ENCODE measurements around the gene MCC.
A peak's percentile ranks its signal among the peaks of the same experiment; 100 is the strongest.

MCC gene

GRCh38 chr5:113043491-113043931 is 444.7 kb downstream of the MCC start:
- DNase-seq, result no peak

DNA sequence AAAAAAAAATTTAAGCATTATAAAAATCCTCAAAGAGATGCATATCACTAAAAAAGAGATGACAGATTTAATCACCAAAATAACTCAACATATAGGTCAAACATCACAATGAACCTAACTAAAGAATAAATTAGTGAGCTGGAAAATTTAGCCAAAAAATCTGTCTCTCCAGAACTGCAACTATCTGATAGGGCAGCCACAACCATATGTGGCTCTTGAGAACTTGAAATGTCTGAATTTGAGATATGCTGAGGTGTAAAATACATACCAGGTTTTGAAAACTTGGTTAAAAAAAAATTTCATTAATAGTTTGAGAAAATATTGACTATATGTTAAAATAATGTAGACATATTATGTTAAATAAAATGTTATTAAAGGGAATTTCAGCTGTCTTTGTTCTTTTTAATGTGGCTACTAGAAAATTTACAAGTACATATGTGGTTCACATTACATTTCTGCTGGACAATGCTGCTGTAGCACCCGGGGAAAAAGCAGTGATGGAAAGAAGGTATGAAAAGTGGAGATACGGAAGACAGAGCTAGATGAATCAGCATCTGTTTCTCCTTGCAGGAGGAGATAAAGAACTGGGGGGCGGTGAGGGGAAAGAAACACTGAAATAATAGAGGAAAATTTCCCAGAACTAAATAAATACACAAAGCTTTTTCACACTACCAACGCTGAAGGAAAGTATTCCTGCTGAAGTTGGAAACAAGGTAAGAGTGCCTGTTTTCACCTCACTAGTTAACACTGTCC is 445.6 kb downstream of the MCC start:
- no peak for DNase-seq

DNA sequence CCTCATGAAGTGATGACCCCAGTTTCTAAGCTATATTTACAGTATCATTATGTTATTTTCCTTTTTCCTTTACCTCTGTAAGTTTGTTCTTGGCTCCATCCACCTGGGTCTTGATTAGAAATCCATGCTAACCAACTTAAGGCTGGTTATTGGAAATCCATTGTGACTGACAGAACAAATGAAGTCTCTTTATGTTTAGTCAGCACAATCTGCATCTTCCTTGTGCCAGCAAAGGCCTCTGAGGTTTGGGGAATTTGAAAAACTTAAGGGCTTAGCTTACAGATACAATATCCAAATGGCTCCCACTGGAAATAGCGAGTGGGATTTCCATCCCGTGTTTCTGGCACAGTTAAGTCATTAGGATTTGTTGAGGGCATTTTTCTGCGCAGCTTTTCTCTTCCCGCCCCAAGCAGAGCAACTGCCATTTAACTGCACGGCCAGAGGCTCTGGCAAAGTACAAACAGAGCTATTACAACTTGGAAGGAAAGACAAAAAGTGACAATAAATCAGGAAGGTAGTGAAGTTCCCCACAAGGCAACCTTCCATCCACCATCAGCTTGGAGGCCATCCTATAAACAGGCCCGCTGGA is 447.5 kb downstream of the MCC start:
- no peak for DNase-seq

GRCh38 chr5:113039934-113040285 is 448.3 kb downstream of the MCC start:
- no peak for DNase-seq

GRCh38 chr5:113039229-113039933 is 448.9 kb downstream of the MCC start:
- DNase-seq, result no peak

- DNase-seq, result no peak
These were observed 449.5 kb downstream of the MCC start for GRCh38 chr5:113038714-113039113.

DNA sequence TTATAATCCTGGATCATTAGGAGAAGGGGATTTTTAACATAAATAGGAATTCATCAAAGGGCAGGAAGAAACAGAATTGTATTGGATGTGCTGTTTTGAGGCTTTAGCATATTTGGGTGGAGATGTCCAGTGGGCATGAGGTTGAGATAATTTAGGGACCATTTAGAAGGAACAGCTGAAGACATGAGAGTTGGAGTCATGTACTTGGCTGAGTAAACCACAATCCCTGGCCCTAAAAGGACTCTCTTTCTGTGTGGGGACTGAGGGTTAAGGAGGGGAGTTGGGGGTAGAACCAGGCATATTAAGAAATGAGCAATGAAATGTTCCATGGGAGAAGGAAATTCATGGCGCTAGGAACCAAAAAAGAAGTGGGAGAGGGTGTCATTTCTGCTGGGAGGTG is 450.1 kb downstream of the MCC start:
- DNase-seq, result no peak

DNA sequence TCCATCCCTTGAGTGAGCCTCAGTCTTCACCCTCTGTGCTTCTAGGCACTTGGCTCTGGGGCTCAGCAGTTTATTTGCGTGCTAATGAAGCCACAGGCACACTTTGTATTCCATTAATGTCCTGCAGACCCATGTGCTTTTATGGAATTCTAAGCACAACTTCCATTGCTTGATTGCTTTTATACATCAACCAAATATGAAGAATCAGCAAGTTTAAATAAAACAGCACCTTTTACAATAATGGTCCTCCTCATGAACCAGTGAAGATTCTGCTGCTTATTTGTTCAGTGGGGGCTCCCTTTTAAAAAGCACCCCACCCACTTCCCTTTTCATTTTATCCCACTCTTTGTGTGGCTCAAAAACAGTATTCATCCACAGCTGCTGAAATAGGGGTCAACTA is 451.4 kb downstream of the MCC start:
- DNase-seq, result no peak

GRCh38 chr5:113036321-113036720 is 451.9 kb downstream of the MCC start:
- DNase-seq, result no peak

GRCh38 chr5:113035096-113035495 is 453.2 kb downstream of the MCC start:
- DNase-seq, result no peak

DNA sequence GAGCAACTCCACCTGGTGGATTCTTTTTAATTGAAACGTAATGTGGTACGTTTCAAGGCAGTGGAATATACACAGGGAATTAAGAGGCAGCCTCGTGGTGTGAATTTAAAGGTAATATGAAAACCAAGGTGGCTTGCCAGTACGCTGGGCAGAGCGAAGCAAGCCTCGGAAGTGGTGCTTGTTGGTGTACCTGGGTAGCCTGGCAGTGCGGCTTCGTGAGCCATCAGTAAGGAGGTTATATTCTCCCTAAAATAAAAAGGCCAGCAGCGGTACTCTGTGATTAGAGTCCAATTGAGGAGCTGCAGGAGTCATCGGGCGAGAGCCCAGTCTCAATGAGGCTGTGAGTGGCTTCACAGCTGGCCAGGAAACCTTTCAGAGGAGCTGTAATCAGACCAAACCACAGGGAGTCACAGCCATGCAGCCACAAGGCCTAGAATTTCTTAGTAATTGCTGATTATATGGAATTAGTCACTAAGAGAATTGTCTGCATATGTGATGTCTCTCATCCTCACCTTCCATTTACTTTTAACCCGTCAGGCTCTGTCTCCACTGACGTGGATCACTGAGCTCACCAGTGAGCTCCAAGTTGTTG is 454.0 kb downstream of the MCC start:
- DNase-seq, result no peak

GRCh38 chr5:113031557-113031956 is 456.7 kb downstream of the MCC start:
- no peak for DNase-seq

DNA sequence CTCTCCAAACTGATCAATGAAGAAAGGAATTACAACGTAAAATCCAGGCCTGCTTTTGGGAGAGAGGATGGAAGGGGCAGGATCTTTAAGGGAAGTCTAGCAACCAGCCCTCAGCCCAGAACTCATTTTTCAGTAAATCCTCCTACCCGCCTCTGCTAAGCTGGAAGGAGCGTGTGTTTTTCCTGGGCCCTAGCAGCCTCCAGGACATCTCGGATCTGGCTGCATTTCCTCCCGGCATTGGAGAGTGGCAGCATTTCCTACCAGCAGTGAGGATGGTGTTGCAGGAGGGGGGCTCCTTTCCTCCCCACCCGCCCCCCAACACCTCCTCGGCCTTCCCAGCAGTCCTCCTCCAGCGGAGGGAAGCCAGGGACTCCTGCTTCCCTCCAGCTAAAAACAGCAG is 457.1 kb downstream of the MCC start:
- no peak for DNase-seq

DNA sequence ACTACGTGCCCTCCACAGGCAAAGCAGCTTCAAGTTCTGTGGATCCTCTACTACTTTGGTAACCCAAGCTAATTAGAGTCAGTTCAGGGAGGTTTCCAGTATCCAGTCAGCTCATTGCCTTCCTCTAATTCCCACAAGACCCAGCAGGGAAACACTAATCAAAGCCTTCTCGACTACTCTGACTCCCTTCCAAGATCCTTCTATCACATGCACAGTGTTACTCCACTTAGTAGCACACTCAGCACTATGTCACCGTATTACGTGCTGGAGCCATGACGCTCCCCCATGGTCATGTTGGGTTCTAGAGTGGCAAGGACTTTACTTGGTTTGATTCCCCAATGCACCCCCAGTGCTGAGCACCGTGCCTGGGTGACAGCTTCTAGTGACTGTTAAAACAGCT is 458.6 kb downstream of the MCC start:
- DNase-seq, result no peak

GRCh38 chr5:113027431-113027830 is 460.8 kb downstream of the MCC start:
- DNase-seq, result no peak

DNA sequence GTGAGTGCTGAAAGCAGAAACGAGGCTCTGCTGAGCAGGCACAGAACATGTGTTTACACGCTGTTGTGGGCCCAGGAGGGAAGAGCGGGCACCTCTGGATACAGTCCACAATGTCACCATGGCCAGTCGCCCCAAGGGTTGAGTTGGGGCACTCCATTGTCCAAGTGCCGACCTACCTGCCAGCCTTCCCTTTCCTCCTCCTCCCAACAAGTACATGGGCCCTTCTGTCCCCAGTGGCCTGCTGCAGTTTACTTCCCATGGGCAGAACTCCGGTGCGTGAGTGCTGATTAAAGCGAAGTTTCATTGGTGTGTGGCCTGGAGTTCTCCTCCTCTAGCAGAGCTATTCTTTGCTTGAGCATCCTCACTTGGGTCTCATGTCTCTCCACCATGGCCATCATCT is 461.2 kb downstream of the MCC start:
- DNase-seq, result no peak

DNA sequence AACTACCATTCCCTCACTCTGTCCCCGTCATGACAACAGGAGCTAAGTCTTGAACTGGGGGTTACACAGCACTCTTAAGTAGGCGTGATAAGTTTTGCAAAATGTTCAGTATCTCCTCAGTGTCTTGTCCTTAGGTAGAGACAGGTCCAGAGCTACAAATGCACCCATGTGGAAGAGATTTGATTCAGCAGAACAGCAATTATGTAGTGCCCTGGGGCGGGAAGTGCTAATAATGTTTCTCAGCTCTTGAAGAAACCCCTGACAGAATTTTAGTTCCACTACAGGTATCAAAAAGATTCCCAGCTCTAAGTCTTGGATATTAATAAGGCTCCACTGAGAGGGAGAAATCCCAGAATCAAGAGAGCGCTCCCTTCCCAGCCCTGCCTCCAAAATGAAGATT is 462.0 kb downstream of the MCC start:
- no peak for DNase-seq

DNA sequence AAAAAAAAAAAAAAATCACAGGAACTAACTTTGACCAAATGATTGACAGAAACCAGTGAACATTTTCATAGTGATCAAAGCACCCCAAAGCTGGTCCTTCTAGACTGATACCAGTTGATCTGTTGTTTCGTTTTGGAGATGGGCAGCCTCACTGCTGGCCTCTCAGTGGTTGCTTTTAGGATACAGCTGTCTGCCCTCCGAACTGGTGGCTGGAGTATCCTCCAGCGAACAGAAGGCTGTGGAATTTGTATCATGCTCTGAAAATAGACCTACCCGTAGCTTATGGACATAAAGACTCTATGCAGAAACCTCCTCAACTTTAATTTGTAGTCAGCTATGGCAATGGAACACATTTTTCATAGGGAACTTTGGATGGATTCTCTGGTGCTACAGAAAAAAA is 462.7 kb downstream of the MCC start:
- no peak for DNase-seq

- no peak for DNase-seq
These were observed 464.1 kb downstream of the MCC start for GRCh38 chr5:113024076-113024697.

GRCh38 chr5:113022661-113023060 is 465.6 kb downstream of the MCC start:
- DNase-seq, result no peak

DNA sequence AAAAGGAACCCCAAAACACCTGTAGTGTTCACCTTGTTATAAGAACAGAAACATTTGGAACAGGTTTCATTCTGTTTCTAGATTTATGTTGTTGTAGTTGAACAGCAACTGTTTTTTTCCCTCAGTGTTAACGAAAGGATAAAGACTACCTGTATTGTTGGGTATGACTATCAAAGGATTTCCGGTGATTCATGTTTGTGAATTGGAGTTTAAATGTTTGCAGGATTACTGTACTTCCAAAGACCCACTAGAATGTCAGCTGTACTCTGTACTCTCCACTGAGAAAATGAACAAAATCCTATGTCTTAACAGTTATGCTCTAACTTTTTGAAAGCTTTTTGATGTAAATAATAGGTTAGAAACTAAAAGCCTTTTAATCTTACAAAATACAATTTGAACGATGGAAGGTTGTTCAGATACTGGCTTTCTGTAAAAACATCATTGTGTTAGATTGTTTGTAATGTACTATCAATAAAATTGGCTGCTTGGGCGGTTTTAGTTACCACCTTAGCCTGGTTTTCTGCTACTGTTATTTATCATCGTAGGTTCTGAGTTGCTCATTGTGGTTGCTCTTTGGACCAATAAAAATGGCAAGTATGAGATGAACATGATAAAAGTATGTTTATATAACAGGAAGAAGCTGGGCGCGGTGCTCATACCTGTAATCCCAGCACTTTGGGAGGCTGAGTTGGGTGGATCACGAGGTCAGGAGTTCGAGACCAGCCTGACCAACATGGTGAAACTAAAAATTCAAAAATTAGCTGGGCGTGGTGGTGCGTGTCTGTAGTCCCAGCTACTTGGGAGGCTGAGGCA is 467.6 kb downstream of the MCC start:
- DNase-seq, result peak; percentile 32

- no peak for DNase-seq
These were observed 470.2 kb downstream of the MCC start for GRCh38 chr5:113017881-113018635.

Data from activated naive CD4-positive, alpha-beta T cell treated with Interleukin-2 at 50 U/mL for 16 hours (primary cell).